ENCODE results near the gene CACNA2D3. TPM values are rescaled to one million over a fixed set of nuclear protein-coding genes. Genes with fewer than 3 reads are reported as not detected.

CACNA2D3 gene
- total RNA-seq, 2 experiments from 2014 or later: not detected

GRCh38 chr3:54225841-54226528 lies 103.6 kb downstream of the CACNA2D3 start:
- DNase-seq (no peak), ATAC-seq (ENCODE audit: low read depth) (no peak)
- Mint-ChIP-seq H3K4me3 (no peak overlapping the region), H3K4me1 (no peaks in the 10 kb centered on the region), H3K27me3 (no peaks in the 10 kb centered on the region), H3K27ac (no peak overlapping the region), H3K9me3 (no peaks in the 10 kb centered on the region), H3K36me3 (no peaks in the 10 kb centered on the region)
- POLR2A ChIA-PET: no interaction called here

GRCh38 chr3:54228806-54229205 lies 106.5 kb downstream of the CACNA2D3 start:
- POLR2A ChIA-PET: no interaction called here
- Mint-ChIP-seq H3K27ac (no peak overlapping the region), H3K36me3 (no peaks in the 10 kb centered on the region), H3K27me3 (no peaks in the 10 kb centered on the region), H3K4me1 (no peaks in the 10 kb centered on the region), H3K4me3 (no peak overlapping the region), H3K9me3 (no peaks in the 10 kb centered on the region)
- DNase-seq (no peak), ATAC-seq (ENCODE audit: low read depth) (no peak)

DNA sequence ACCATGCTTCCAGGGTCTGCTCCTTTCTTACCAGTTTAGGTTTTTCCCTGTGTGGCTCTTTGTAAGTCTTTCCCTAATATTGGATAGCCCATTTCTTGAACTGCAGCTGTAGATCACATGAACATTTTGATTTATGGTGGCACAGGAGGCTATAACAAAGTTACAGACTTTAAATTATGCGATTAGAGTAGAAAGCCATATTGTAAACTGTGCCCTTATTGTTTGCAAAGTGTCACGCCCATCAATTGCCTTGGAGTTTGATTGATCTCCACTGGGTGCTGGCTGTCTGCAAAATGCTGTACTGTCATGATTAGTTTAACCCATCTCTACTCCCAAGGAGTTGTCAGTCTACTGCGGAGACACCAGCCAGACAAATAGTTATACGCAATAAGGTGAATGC lies 110.3 kb downstream of the CACNA2D3 start:
- Mint-ChIP-seq H3K36me3 (no peaks in the 10 kb centered on the region), H3K27me3 (no peaks in the 10 kb centered on the region), H3K9me3 (no peaks in the 10 kb centered on the region), H3K27ac (no peak overlapping the region), H3K4me3 (no peak overlapping the region), H3K4me1 (no peaks in the 10 kb centered on the region)
- DNase-seq (no peak), ATAC-seq (ENCODE audit: low read depth) (no peak)
- POLR2A ChIA-PET: no interaction called here

DNA sequence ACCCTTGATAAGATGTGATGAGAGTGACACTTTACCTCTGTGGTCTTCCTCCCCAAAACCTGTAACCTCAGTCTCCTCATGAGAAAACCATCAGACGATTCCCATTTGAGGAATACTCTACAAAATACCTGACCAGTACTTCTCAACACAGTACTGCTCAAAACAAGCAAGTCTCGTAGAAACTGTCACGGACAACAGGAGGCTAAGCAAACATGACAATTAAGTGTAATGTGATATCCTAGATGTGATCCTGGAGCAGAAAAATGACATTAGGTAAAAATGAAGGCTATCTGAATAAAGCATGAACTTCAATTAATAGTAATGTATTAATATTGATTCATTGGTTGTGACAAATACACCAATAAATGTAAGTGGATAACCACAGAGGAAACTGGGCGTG lies 113.6 kb downstream of the CACNA2D3 start:
- POLR2A ChIA-PET: no interaction called here
- no peak for ATAC-seq (ENCODE audit: low read depth)
- no peaks in the 10 kb centered on the region for H3K4me1 Mint-ChIP-seq
- H3K27ac Mint-ChIP-seq: no peak overlapping the region
- no peaks in the 10 kb centered on the region for H3K36me3 Mint-ChIP-seq
- no peaks in the 10 kb centered on the region for H3K9me3 Mint-ChIP-seq
- no peak overlapping the region for H3K4me3 Mint-ChIP-seq
- no peak for DNase-seq
- H3K27me3 Mint-ChIP-seq: no peaks in the 10 kb centered on the region

DNA sequence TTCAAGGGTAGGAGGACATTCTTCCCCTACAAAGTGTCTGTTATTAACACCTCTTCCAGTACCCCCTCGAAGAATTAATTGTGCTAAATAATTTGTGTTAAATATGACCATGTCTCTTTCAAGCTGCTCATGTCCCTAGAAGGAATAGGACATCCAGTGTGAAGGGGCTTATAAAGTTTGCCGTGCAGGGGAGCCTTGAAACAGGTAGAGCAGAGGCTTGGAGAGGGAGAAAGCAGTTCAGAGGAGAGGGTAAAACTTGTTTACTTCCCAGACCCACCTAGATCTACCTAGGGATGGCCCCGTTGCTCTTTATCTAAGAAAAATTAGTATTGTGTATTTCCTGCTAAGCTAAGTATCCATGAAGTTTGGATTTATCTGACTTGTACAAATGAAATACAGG lies 114.8 kb downstream of the CACNA2D3 start:
- ATAC-seq (ENCODE audit: low read depth) (no peak), DNase-seq (no peak)
- POLR2A ChIA-PET: no interaction called here
- Mint-ChIP-seq H3K27me3 (no peaks in the 10 kb centered on the region), H3K36me3 (no peaks in the 10 kb centered on the region), H3K4me1 (no peaks in the 10 kb centered on the region), H3K4me3 (no peak overlapping the region), H3K27ac (no peak overlapping the region), H3K9me3 (no peaks in the 10 kb centered on the region)

- H3K27me3 Mint-ChIP-seq: no peaks in the 10 kb centered on the region
- no peaks in the 10 kb centered on the region for H3K9me3 Mint-ChIP-seq
These were observed 115.6 kb downstream of the CACNA2D3 start for GRCh38 chr3:54237788-54238502.

DNA sequence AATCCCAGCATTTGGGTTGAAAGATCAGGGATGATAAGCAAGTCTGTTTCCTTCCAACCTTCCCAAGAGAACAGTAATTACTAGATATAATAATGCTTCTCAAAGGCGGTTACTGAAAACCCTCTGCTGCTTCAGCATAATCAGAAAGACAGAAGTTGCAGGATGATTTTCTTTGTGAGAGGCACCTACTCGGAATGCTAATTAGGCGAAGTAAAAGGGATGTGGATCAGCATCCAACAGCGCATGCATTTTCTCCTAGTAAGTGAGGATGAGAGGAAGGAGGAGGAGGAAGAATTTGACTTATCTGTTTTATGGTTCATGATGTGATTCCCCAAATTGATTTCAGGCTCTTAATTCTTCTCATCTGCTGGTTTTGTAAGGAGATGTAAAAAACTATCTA lies 118.0 kb downstream of the CACNA2D3 start:
- Mint-ChIP-seq H3K4me3 (no peak overlapping the region), H3K27ac (no peak overlapping the region), H3K4me1 (no peaks in the 10 kb centered on the region), H3K36me3 (no peaks in the 10 kb centered on the region), H3K27me3 (no peaks in the 10 kb centered on the region), H3K9me3 (no peaks in the 10 kb centered on the region)
- ATAC-seq (ENCODE audit: low read depth): no peak
- no peak for DNase-seq
- POLR2A ChIA-PET: no interaction called here

More at GRCh38 chr3:54237788-54238502, 115.6 kb downstream of the CACNA2D3 start:
- Mint-ChIP-seq H3K27ac (no peak overlapping the region), H3K4me1 (no peaks in the 10 kb centered on the region), H3K36me3 (no peaks in the 10 kb centered on the region), H3K4me3 (no peak overlapping the region)
- POLR2A ChIA-PET: no interaction called here
- DNase-seq (no peak), ATAC-seq (ENCODE audit: low read depth) (no peak)

GRCh38 chr3:54243056-54243931 lies 120.9 kb downstream of the CACNA2D3 start:
- H3K4me1 Mint-ChIP-seq: no peaks in the 10 kb centered on the region
- no peaks in the 10 kb centered on the region for H3K27me3 Mint-ChIP-seq
- H3K36me3 Mint-ChIP-seq: no peaks in the 10 kb centered on the region
- POLR2A ChIA-PET: no interaction called here
- H3K9me3 Mint-ChIP-seq: peaks cover 2% of the 10 kb centered on the region
- DNase-seq: no peak
- no peak overlapping the region for H3K4me3 Mint-ChIP-seq
- H3K27ac Mint-ChIP-seq: no peak overlapping the region
- no peak for ATAC-seq (ENCODE audit: low read depth)

GRCh38 chr3:54243960-54244682 lies 121.8 kb downstream of the CACNA2D3 start:
- POLR2A ChIA-PET: no interaction called here

DNA sequence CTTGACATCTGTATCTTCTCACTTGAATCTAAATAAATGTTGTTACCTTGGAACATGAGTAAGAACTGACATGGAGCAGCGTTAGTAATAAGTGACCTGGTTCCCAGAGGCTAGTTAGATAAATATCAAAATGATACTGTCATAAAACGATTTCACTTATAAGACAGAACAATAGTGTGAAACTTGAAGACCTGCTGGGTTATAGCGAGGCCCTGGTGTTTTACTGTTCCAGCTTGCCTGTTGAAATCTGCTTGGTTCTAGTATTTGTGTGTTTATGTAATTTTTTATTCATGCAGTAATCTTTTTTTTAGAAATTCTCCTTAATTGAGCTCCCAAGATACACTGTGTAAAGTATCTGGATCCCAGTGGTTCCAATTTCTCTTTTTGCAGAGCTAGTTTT lies 129.4 kb downstream of the CACNA2D3 start:
- H3K9me3 Mint-ChIP-seq: peaks cover 1% of the 10 kb centered on the region
- no peaks in the 10 kb centered on the region for H3K4me1 Mint-ChIP-seq
- POLR2A ChIA-PET: no interaction called here
- H3K27me3 Mint-ChIP-seq: no peaks in the 10 kb centered on the region
- H3K27ac Mint-ChIP-seq: no peak overlapping the region
- ATAC-seq (ENCODE audit: low read depth) (no peak), DNase-seq (no peak)
- no peak overlapping the region for H3K4me3 Mint-ChIP-seq
- no peaks in the 10 kb centered on the region for H3K36me3 Mint-ChIP-seq

More at GRCh38 chr3:54243960-54244682, 121.8 kb downstream of the CACNA2D3 start:
- no peaks in the 10 kb centered on the region for H3K4me1 Mint-ChIP-seq
- H3K4me3 Mint-ChIP-seq: no peak overlapping the region
- H3K9me3 Mint-ChIP-seq: peaks cover 2% of the 10 kb centered on the region
- no peaks in the 10 kb centered on the region for H3K36me3 Mint-ChIP-seq
- DNase-seq (no peak), ATAC-seq (ENCODE audit: low read depth) (no peak)
- no peak overlapping the region for H3K27ac Mint-ChIP-seq
- H3K27me3 Mint-ChIP-seq: no peaks in the 10 kb centered on the region

DNA sequence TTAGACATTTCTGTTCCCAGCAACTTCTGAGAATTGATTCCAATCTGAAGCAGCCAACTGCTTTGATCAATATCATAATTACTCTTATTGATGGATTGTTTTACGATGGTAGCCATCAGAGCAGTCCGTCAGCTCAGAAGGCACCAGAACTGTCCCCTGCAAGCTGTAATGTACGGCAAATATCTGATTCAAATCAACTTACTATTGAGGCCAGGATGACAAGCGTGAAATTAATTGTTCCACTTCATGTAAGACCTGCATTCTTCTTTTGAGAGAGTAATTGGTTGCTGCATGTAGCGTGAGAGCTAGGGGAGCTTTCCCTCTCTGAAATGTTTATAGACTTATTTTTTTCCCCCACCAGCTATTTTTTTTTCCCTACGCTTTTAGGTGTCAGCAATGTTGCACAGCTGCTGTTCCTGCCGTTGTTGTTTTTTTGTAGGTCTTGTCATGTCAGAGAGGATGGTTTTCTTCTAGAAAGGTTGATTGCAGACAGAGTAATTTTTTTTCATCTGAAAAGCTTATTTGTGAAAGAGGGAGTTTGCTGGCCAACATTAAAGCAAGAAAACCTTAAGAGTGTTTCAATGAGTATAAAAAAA lies 134.9 kb downstream of the CACNA2D3 start:
- POLR2A ChIA-PET: no interaction called here
- H3K27ac Mint-ChIP-seq: no peak overlapping the region
- H3K4me3 Mint-ChIP-seq: no peak overlapping the region
- no peaks in the 10 kb centered on the region for H3K36me3 Mint-ChIP-seq
- peaks cover 3% of the 10 kb centered on the region for H3K9me3 Mint-ChIP-seq
- DNase-seq (no peak), ATAC-seq (ENCODE audit: low read depth) (no peak)
- H3K4me1 Mint-ChIP-seq: peaks cover 2% of the 10 kb centered on the region
- H3K27me3 Mint-ChIP-seq: peaks cover 4% of the 10 kb centered on the region

- POLR2A ChIA-PET: no interaction called here
- Mint-ChIP-seq H3K27me3 (peaks cover 4% of the 10 kb centered on the region), H3K4me1 (peaks cover 2% of the 10 kb centered on the region), H3K9me3 (peaks cover 3% of the 10 kb centered on the region), H3K27ac (no peak overlapping the region), H3K36me3 (no peaks in the 10 kb centered on the region), H3K4me3 (no peak overlapping the region)
- ATAC-seq (ENCODE audit: low read depth): no peak
- DNase-seq: no peak
These were observed 137.3 kb downstream of the CACNA2D3 start for GRCh38 chr3:54259636-54260035.

GRCh38 chr3:54261141-54261540 lies 138.8 kb downstream of the CACNA2D3 start:
- Mint-ChIP-seq H3K36me3 (no peaks in the 10 kb centered on the region), H3K27ac (no peak overlapping the region), H3K4me3 (no peak overlapping the region), H3K4me1 (peaks cover 2% of the 10 kb centered on the region), H3K27me3 (peaks cover 4% of the 10 kb centered on the region), H3K9me3 (peaks cover 3% of the 10 kb centered on the region)
- POLR2A ChIA-PET: no interaction called here
- DNase-seq (no peak), ATAC-seq (ENCODE audit: low read depth) (no peak)
